GM18520 (cell line): ENCODE measurements around the gene GNAQ.
A peak's percentile ranks its signal among the peaks of the same experiment; 100 is the strongest.

Source experiments
- ATAC-seq: cut with Tn5 transposase; IDR thresholded peaks from one replicate; pipeline ENCODE4 v1.9.1; 2021; ENCODE audit not compliant: unreplicated experiment

The GNAQ gene

GRCh38 chr9:77851882-77852595 lies 179.6 kb downstream of the GNAQ start:
- ATAC-seq, result no peak

DNA sequence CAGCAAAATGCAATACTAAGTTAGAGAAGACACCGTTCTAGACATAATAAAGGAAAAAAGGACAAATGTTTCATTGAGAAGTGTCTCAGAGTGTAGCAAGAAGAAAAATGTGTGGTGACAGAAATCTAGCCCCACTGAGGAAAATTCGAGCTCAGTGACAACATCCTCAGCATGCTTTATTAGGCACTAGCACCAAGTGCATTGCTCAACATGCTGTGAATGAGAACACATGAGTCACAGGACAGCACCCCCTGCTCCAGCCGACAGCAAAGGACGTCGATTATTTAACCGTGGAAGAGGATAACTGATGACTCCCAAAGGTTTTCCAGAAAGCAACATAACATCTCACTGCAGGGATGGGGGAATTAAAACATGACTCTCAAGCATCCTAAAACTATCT lies 182.7 kb downstream of the GNAQ start:
- ATAC-seq, result no peak

DNA sequence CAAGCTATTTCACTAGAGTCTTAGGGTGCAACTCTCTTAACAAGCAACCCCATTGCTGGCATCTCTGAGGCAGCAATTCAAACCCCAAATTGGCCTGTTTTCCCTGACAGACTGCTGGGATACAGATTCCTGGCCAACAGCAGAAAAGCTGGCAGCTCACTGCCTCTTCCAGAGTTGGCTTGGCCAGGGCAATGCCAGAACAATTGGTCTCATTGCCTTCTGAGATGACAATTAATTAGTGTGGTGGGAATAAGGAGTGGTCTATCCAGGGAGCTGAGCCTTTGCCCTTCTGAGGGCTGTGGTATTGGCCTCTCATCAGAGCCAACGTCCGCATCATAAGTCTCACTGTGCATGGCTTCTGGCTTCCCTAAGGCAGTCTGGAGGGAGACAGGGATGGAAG lies 183.2 kb downstream of the GNAQ start:
- ATAC-seq, result no peak

DNA sequence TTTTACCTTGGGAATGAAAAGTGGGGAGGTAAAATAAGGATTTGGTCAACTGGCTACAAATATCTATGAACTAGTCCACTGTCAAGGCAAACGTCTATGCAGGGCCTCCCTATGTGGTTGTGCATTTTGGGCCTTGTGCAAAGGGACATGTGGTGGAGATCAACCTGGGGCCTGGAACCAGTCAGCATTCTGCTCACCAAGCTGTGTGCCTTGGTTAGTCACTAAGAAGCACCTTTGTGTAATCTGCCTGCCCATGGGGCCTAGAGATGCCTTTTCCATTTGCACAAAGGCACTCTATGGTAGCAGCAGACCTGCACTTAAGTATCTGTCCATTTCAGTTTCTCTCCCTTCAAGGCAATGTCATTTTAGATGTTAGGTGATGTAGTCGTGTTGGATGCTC lies 184.0 kb downstream of the GNAQ start:
- ATAC-seq, result no peak

GRCh38 chr9:77847059-77847499 lies 184.5 kb downstream of the GNAQ start:
- no peak for ATAC-seq

GRCh38 chr9:77844415-77844814 lies 187.2 kb downstream of the GNAQ start:
- no peak for ATAC-seq

- ATAC-seq, result no peak
Measured at GRCh38 chr9:77843871-77844155, 187.8 kb downstream of the GNAQ start.

DNA sequence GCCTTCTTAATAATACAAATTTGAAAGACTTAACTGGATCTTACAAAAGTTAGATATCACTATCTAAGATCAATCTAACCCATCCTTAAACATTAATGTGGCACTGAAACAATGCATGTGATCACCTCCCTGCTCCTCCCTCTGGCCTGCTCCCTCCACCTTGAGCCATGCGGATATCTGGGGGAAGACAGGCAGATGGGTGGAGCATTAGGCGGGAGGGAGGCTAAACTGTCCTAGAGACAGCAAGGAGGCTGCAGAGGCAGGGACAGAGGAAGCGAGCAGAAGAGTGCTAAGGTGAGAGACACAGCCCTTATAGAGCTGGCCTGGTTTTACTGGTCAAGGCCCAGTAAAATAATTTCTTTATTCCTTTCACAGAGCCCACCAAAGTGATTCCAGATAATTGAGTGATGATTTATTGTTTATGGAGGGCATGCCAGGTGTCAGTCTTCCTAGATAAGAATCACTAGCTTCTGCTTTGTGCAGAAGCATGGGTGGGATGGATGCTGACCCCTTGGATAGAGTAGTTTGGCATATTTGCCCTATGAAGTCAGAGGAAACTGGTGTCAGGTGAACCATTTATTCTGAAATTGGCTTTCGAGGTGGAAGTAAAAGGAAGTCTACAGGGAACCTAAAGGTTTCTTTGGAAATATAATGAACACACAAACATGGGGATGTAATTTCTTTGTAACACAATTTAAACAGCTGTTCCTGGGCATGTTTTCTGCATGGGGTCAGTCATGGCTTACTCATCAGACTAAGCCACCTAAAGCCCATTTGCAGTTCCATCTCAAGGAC lies 188.3 kb downstream of the GNAQ start:
- ATAC-seq, result no peak

DNA sequence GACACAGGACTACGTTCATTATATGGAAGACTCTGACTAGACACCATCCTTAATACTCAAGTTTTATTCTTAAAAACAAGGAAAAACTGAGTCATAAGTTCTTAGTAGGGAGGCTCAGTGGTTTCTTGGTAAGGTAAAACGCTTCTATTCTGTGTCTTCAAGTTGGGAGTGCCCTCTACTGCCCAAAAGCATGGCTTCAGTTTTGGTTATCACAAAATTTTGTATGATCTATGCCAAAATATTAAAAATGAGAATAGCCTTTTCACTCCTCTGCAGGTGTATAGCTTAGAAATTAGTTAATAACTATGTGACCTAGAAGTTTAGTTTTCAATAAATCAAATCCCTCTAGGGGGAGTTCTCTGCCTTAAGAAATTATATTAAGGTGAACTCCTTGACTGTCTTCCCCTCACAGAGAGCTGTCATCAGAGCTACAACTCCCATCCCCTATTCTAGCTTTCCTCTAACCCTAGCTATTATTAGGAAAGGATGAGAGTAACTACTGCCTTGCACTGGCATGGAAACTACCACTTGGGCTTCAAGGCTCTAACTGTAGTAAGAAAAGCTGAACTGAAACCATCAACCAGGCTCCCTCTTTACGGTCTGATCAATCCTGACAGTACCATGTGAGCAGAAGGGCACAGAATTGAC lies 189.7 kb downstream of the GNAQ start:
- peak; percentile 72 for ATAC-seq

GRCh38 chr9:77839459-77840140 lies 192.0 kb downstream of the GNAQ start:
- no peak for ATAC-seq

GRCh38 chr9:77838986-77839385 lies 192.6 kb downstream of the GNAQ start:
- no peak for ATAC-seq

DNA sequence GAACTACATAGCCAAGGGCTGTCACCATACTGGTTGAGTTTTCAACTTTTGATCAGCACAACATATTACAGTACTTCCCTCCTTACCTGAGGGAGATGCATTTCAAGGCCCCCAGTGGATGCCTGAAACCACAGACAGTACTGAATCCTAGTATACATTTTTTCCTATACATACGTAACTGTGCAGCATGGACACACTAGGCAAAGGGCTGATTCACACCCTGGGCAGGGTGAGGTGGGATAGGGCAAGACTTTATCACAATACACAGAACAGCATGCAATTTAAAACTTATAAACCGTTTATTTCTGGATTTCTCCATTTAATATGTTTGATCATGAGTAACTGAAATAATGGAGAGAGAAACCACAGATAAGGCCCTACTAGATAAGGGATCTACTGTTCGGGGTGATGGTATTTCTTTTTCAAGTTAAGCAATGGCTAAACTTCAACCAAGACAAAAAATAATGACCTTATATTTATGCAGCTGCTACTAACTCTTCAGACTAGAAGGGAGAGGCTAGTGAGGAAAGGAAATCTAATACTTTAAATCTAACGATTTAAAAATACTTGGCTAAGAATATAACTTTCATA lies 196.6 kb downstream of the GNAQ start:
- no peak for ATAC-seq

GRCh38 chr9:77833561-77834429 lies 197.8 kb downstream of the GNAQ start:
- ATAC-seq, result no peak

GRCh38 chr9:77832639-77833038 lies 199.0 kb downstream of the GNAQ start:
- no peak for ATAC-seq

DNA sequence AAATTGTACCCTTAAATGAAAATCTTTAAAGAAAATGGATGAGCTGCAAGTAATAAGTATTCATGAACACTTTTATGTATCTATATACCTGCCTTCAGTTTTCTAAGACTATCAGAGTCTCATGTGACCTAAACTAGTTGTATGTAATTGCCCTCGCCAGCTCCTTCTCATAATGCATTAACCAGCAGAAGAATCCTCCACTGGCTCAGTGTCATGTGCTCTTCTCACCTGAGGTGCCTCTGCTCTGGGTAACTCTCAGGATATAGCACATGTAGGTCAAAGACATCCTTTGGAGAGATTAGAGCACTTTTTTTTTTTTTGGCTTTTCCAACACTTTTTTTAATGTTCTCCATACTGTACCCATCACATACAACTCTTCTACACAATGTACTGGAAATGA lies 199.8 kb downstream of the GNAQ start:
- no peak for ATAC-seq

GRCh38 chr9:77830618-77831285 lies 200.9 kb downstream of the GNAQ start:
- ATAC-seq, result no peak

DNA sequence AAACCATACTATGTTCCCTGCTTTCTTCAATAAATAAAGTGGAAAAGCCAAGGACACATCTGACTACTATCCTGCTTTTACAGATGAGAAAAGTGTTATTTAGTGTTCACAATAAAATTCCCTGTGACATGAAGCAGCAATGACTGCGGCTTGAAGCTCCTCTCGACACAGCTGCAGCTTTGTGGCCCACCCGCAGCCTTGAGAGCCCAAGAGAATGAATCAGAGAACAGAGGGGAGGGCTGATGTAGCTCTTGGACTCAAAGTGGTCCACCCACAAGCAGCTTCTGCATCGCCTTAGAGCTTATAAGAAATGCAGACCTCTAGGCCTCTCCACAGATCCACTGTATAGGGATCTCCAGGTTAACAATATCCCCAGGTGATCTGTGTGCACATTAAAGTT lies 202.2 kb downstream of the GNAQ start:
- no peak for ATAC-seq

DNA sequence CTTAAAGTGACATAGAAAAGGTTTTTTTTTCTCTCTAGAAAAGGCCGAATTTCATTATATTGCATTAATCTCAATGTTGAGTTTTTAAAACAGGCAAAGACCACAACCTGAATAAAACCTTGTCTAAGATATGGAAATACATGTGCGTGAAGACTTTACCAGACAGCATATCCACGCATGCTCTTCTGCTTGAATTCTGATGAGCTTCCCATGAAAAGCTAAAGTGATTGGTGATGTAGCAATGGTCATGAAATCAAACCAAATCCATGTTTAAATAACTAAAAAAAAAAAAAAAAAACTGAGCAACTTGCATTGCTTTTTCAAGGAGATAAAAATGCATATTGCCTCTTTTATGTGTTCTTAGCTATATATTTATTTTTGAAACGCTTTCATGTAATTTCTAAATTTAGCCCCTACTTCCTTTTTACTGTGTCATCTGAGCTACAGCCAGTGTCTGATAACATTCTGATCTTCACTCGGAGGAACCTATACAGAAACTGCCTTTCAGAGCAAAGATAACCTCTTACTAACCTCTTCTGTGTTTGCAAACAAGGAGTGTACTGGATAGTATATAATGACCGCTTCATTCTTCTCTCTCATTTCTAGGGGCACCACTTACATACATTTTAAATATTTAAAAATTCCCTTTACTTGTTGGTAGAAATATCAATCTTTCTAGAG lies 204.4 kb downstream of the GNAQ start:
- ATAC-seq, result no peak

GRCh38 chr9:77826621-77827020 lies 205.0 kb downstream of the GNAQ start:
- no peak for ATAC-seq
